ENCODE results near the gene SPATA24. TPM values are rescaled to one million over a fixed set of nuclear protein-coding genes. Genes with fewer than 3 reads are reported as not detected.

Gene SPATA24
- total RNA-seq, 1 experiment from 2014 or later: 1.4 TPM

DNA sequence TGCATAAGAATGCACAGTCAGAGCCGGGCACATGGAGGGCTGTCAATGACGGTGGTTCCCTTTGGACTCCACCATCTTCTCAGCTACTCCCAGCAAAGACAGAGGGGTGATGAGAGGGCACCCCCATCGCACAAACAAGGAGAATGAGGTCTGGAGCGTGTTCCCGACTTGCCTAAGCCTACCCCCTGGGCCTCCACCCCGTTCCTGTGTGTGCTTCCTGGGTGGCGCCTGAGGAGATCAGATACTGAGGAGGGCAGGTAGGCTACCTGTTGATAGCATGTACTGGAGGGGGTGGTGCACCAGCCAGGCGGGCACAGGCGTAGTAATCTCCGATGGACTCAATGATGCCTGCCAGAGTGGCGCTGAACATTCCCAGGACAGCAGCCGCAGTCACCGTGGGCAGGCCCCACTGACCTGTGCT lies 24.9 kb downstream of the SPATA24 start:
- Histone ChIP-seq H3K79me2 (ENCODE audit: low read length) (no peaks in the 10 kb centered on the region), H3K27me3 (ENCODE audit: low read length) (no peaks in the 10 kb centered on the region), H3K27ac (ENCODE audit: low read length) (no peak overlapping the region), H3K4me3 (ENCODE audit: low read length) (no peak overlapping the region), H3K9me3 (ENCODE audit: low read length) (no peaks in the 10 kb centered on the region), H3K9ac (ENCODE audit: low read length) (no peak overlapping the region), H3K36me3 (ENCODE audit: low read depth, low read length) (no peaks in the 10 kb centered on the region), H3F3A (ENCODE audit: low read length, unreplicated experiment) (peaks cover 4% of the 10 kb centered on the region), H4K20me1 (ENCODE audit: low read length) (no peaks in the 10 kb centered on the region), H2AFZ (ENCODE audit: low read length) (no peak overlapping the region), H3K9me2 (replicated peaks; ENCODE audit: low read length) (no peaks in the 10 kb centered on the region), H3K4me2 (ENCODE audit: low read length) (no peak overlapping the region), H3K4me1 (ENCODE audit: insufficient read depth, low read length) (peaks cover 16% of the 10 kb centered on the region)
- no TSS peak for BruUV-seq (replicated peaks)
- intact Hi-C loops (cut with micrococcal nuclease): no loop called here
- ChIA-PET POLR2A (ENCODE audit: unreplicated experiment) (no interaction called here), CTCF (no interaction called here)
- no peak for ATAC-seq
- DNase-seq: no peak
- TF ChIP-seq, protein P1, sequence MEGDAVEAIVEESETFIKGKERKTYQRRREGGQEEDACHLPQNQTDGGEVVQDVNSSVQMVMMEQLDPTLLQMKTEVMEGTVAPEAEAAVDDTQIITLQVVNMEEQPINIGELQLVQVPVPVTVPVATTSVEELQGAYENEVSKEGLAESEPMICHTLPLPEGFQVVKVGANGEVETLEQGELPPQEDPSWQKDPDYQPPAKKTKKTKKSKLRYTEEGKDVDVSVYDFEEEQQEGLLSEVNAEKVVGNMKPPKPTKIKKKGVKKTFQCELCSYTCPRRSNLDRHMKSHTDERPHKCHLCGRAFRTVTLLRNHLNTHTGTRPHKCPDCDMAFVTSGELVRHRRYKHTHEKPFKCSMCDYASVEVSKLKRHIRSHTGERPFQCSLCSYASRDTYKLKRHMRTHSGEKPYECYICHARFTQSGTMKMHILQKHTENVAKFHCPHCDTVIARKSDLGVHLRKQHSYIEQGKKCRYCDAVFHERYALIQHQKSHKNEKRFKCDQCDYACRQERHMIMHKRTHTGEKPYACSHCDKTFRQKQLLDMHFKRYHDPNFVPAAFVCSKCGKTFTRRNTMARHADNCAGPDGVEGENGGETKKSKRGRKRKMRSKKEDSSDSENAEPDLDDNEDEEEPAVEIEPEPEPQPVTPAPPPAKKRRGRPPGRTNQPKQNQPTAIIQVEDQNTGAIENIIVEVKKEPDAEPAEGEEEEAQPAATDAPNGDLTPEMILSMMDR (conservative IDR thresholded peaks at IDR 0.05; ENCODE audit: low read depth, low read length): no peak
- TF ChIP-seq EZH2phosphoT487 (IDR thresholded peaks at IDR 0.05; ENCODE audit: borderline replicate concordance, low read length): no peak
- no peak for TF ChIP-seq EZH2 (IDR thresholded peaks at IDR 0.05; ENCODE audit: low read length, unreplicated experiment)

DNA sequence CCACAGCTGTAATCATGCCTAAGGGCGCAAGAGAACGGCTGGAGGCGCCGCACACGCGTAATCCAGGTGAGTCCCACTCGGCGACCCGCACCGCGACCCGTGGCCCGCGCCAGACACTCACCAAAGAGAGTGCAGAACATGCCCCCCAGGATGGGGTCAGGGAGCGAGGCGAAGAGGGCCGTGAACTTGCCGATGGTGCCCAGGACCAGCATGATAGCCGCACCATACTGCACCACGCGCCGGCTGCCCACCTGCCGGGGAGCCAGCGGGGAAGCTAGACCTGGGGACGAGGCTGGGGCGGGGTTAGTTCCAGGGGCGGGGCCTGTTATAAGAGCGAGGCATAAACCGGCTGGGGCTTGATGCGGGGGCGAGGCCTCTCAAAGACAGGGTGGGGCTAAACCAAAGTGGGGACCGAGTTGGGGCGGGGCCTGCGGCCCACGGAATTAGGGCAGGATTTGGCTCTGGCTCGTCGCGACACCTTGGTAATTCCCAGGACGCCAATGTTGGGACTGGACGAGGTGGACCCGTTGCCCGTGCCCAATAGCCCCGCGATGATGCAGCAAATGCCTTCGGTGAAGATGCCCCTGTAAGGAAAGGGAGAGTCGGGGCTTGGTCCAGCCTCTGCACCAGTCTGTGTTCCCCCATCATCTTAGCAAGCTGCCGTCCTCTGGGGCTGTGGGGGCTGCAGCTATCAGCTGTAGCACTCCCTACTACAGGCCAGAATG lies 25.6 kb downstream of the SPATA24 start:
- no TSS peak for BruUV-seq (replicated peaks)
- POLR2A ChIA-PET (ENCODE audit: unreplicated experiment): no interaction called here
- CTCF ChIA-PET: no interaction called here

GRCh38 chr5:139377226-139377625 lies 26.7 kb downstream of the SPATA24 start:
- Histone ChIP-seq H3K27ac (ENCODE audit: low read length) (no peak overlapping the region), H3K9me3 (ENCODE audit: low read length) (no peaks in the 10 kb centered on the region), H3K79me2 (ENCODE audit: low read length) (no peaks in the 10 kb centered on the region), H3K9me2 (replicated peaks; ENCODE audit: low read length) (no peaks in the 10 kb centered on the region), H3K9ac (ENCODE audit: low read length) (no peak overlapping the region), H3K4me2 (ENCODE audit: low read length) (no peak overlapping the region), H2AFZ (ENCODE audit: low read length) (no peak overlapping the region), H4K20me1 (ENCODE audit: low read length) (no peaks in the 10 kb centered on the region), H3K4me1 (ENCODE audit: insufficient read depth, low read length) (peaks cover 25% of the 10 kb centered on the region), H3F3A (ENCODE audit: low read length, unreplicated experiment) (peaks cover 4% of the 10 kb centered on the region), H3K36me3 (ENCODE audit: low read depth, low read length) (no peaks in the 10 kb centered on the region), H3K27me3 (ENCODE audit: low read length) (no peaks in the 10 kb centered on the region), H3K4me3 (ENCODE audit: low read length) (no peak overlapping the region)
- ChIA-PET POLR2A (ENCODE audit: unreplicated experiment) (no interaction called here), CTCF (no interaction called here)
- TF ChIP-seq EZH2phosphoT487 (IDR thresholded peaks at IDR 0.05; ENCODE audit: borderline replicate concordance, low read length) (no peak), EZH2 (IDR thresholded peaks at IDR 0.05; ENCODE audit: low read length, unreplicated experiment) (no peak)
- TF ChIP-seq, protein P1 (conservative IDR thresholded peaks at IDR 0.05; ENCODE audit: low read depth, low read length): no peak
- DNase-seq (no peak), ATAC-seq (no peak)
- intact Hi-C loops (cut with micrococcal nuclease): no loop called here
- BruUV-seq (replicated peaks): no TSS peak

More for the DNA sequence above, 25.6 kb downstream of the SPATA24 start:
- Histone ChIP-seq H3K36me3 (ENCODE audit: low read depth, low read length) (no peaks in the 10 kb centered on the region), H4K20me1 (ENCODE audit: low read length) (no peaks in the 10 kb centered on the region), H3F3A (ENCODE audit: low read length, unreplicated experiment) (peaks cover 4% of the 10 kb centered on the region), H3K9me3 (ENCODE audit: low read length) (no peaks in the 10 kb centered on the region), H3K79me2 (ENCODE audit: low read length) (no peaks in the 10 kb centered on the region), H3K9me2 (replicated peaks; ENCODE audit: low read length) (no peaks in the 10 kb centered on the region), H3K27ac (ENCODE audit: low read length) (no peak overlapping the region), H3K4me1 (ENCODE audit: insufficient read depth, low read length) (peaks cover 19% of the 10 kb centered on the region), H2AFZ (ENCODE audit: low read length) (no peak overlapping the region), H3K4me3 (ENCODE audit: low read length) (no peak overlapping the region), H3K4me2 (ENCODE audit: low read length) (no peak overlapping the region), H3K27me3 (ENCODE audit: low read length) (no peaks in the 10 kb centered on the region), H3K9ac (ENCODE audit: low read length) (no peak overlapping the region)
- TF ChIP-seq EZH2phosphoT487 (IDR thresholded peaks at IDR 0.05; ENCODE audit: borderline replicate concordance, low read length): no peak
- TF ChIP-seq, protein P1 (conservative IDR thresholded peaks at IDR 0.05; ENCODE audit: low read depth, low read length): no peak
- TF ChIP-seq EZH2 (IDR thresholded peaks at IDR 0.05; ENCODE audit: low read length, unreplicated experiment): no peak
- intact Hi-C loops (cut with micrococcal nuclease): no loop called here
- no peak for ATAC-seq
- no peak for DNase-seq
